Kidney (tissue), 14 donors: ENCODE results near the gene NINL. TPM values are rescaled to one million over a fixed set of nuclear protein-coding genes. Genes with fewer than 3 reads are reported as not detected.
"Not testable (repeated sequence)": the region's sequence is repeated elsewhere in the genome, so short reads cannot be mapped to it uniquely, and the experiment has no call there.

Experiments used
- DNase-seq, 5 donors: peaks; one replicate each; pipeline ENCODE4 v3.0.0-alpha.2; 2013 to 2020
- FAIRE-seq: peaks from 2 replicates; lab custom pipeline; 2012; peaks lifted over from hg19 to GRCh38; lab: Jason Lieb, UNC
- H3K27ac ChIP-seq, 2 donors: one replicate each; pipeline ENCODE4 v1.7.0; 2013; ENCODE audit warnings: low read depth in 2 of 2, low read length in 2 of 2, inconsistent platforms in 1 of 2
- H3K27me3 ChIP-seq: one replicate; pipeline ENCODE4 v1.7.1; 2013; ENCODE audit warnings: low read length, inconsistent platforms; ENCODE audit not compliant: control insufficient read depth, insufficient read depth
- H3K36me3 ChIP-seq, 3 donors: one replicate each; pipeline versions ENCODE4 v1.7.0 to v1.7.1; 2013; ENCODE audit warnings: low read length in 3 of 3, control low read depth in 1 of 3, inconsistent platforms in 1 of 3; ENCODE audit not compliant: insufficient read depth in 3 of 3, control insufficient read depth in 2 of 3
- H3K4me1 ChIP-seq, 3 donors: one replicate each; pipeline versions ENCODE4 v1.7.0 to v1.7.1; 2013; ENCODE audit warnings: low read length in 3 of 3, inconsistent platforms in 1 of 3, low read depth in 1 of 3; ENCODE audit not compliant: control insufficient read depth in 2 of 3, insufficient read depth in 2 of 3
- H3K4me3 ChIP-seq, 3 donors: one replicate each; pipeline versions ENCODE4 v1.7.0 to v1.8.1; 2013; ENCODE audit warnings: low read length in 3 of 3, control low read depth in 1 of 3, inconsistent platforms in 1 of 3
- H3K9ac ChIP-seq, 3 donors: one replicate each; pipeline versions ENCODE4 v1.7.0 to v1.7.1; 2013; ENCODE audit warnings: low read length in 3 of 3, control low read depth in 1 of 3, inconsistent platforms in 1 of 3
- H3K9me3 ChIP-seq, 3 donors: one replicate each; pipeline versions ENCODE4 v1.7.0 to v1.7.1; 2013; ENCODE audit warnings: low read length in 3 of 3, control low read depth in 1 of 3, inconsistent platforms in 1 of 3; ENCODE audit not compliant: control insufficient read depth in 2 of 3, insufficient read depth in 1 of 3
- CTCF ChIP-seq: IDR thresholded peaks from 3 replicates; pipeline ENCODE4 v1.5.1; 2012; ENCODE audit warnings: mild to moderate bottlenecking, moderate library complexity, borderline replicate concordance; ENCODE audit not compliant: insufficient read depth; ENCODE audit errors: extremely low read depth
- intact Hi-C: fragments of 100-400 bp; cut with DNase I; formaldehyde crosslinking; loops from one replicate; pipeline ENCODE4 v1.11.1; 2022
- polyA plus RNA-seq: library from polyadenylated mRNA; stranded (reverse); fragments of 350-450 nt; fragmentation: Illumina TruSeq; extraction: RNeasy Lipid Tissue Mini Kit (QIAGEN cat#74804); gene quantifications from one replicate; pipeline ENCODE4 v1.2.3, GENCODE V29; 2014; ENCODE audit warnings: low read depth, low replicate concordance; ENCODE audit not compliant: insufficient read depth
- total RNA-seq: library from RNA; stranded (reverse); fragmentation: NEBNext Ultra II Directional; extraction: Animal tissue kit (Norgen Biotek cat#: 25700); gene quantifications from one replicate; pipeline ENCODE4 v1.2.1, GENCODE V29; 2021
- donor health status: control.
- donor health status: control.
- donor health status: control.
- donor health status: control.
- donor health status: control.
- donor health status: DM: yes; HTN: yes; CAD: no.
- donor health status: Normal renal cell carcinoma (clear cell type).

NINL gene
- total and polyA plus RNA-seq, 2 donors from 2014 or later: 23.4 to 25.2 TPM

- intact Hi-C loops: no loop called here
- Histone ChIP-seq H3K36me3 (no peaks in the 10 kb centered on the region), H3K9ac (no peak overlapping the region), H3K27me3 (no peaks in the 10 kb centered on the region), H3K9me3 (no peaks in the 10 kb centered on the region), H3K4me1 (peaks cover 0 to 3% (median 0%) of the 10 kb centered on the region in 3 donors), H3K4me3 (no peak overlapping the region), H3K27ac (no peak overlapping the region)
- DNase-seq (peak in 1 of 5 donors; percentile 17), FAIRE-seq (no peak)
- no peak for TF ChIP-seq CTCF
These were observed 19.7 kb downstream of the NINL start for GRCh38 chr20:25565578-25566157.

GRCh38 chr20:25563876-25564275, 21.5 kb downstream of the NINL start:
- intact Hi-C loops: no loop called here
- Histone ChIP-seq H3K9me3 (no peaks in the 10 kb centered on the region), H3K4me3 (no peak overlapping the region), H3K4me1 (peaks cover 0 to 3% (median 0%) of the 10 kb centered on the region in 3 donors), H3K27me3 (no peaks in the 10 kb centered on the region), H3K36me3 (no peaks in the 10 kb centered on the region), H3K9ac (no peak overlapping the region), H3K27ac (no peak overlapping the region)
- no peak for FAIRE-seq
- no peak for TF ChIP-seq CTCF
- DNase-seq: no peak

- no peak overlapping the region for H3K4me3 ChIP-seq
- H3K27me3 ChIP-seq: no peaks in the 10 kb centered on the region
- H3K9me3 ChIP-seq: no peaks in the 10 kb centered on the region
- no peak overlapping the region for H3K27ac ChIP-seq
- TF ChIP-seq CTCF: no peak
- peaks cover 0 to 3% (median 0%) of the 10 kb centered on the region in 3 donors for H3K4me1 ChIP-seq
- no peaks in the 10 kb centered on the region for H3K36me3 ChIP-seq
- no peak overlapping the region for H3K9ac ChIP-seq
- DNase-seq (no peak), FAIRE-seq (no peak)
- intact Hi-C loops: no loop called here
These were observed 22.0 kb downstream of the NINL start for GRCh38 chr20:25563362-25563761.

- H3K9ac ChIP-seq, H3K27me3 ChIP-seq, FAIRE-seq, H3K4me3 ChIP-seq, H3K4me1 ChIP-seq, H3K36me3 ChIP-seq, H3K9me3 ChIP-seq, H3K27ac ChIP-seq, DNase-seq, intact Hi-C loops: not testable (repeated sequence)
These were observed 23.6 kb downstream of the NINL start for GRCh38 chr20:25561771-25562170.
